T-helper 1 cell treated with Interleukin-12 subunit alpha and Interleukin-12 subunit beta and Interleukin-4 antibody, amounts not matched to agents 30 ng/mL and 1 ng/mL, for 36 hours (primary cell): Measurements from ENCODE around the gene IGFLR1. TPM values are rescaled to one million over a fixed set of nuclear protein-coding genes. Genes with fewer than 3 reads are reported as not detected.

Experiments
- intact Hi-C: fragments of 100-400 bp; cut with micrococcal nuclease; formaldehyde crosslinking; loops from one replicate; pipeline ENCODE4 v1.15.1; 2024
- total RNA-seq: library from RNA; stranded (reverse); gene quantifications from 2 replicates; pipeline ENCODE4 v1.2.3, GENCODE V29; 2022

Gene IGFLR1, protein sequence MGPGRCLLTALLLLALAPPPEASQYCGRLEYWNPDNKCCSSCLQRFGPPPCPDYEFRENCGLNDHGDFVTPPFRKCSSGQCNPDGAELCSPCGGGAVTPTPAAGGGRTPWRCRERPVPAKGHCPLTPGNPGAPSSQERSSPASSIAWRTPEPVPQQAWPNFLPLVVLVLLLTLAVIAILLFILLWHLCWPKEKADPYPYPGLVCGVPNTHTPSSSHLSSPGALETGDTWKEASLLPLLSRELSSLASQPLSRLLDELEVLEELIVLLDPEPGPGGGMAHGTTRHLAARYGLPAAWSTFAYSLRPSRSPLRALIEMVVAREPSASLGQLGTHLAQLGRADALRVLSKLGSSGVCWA
- 88.5 and 88.8 TPM in 2 replicates for total RNA-seq

- intact Hi-C loops = loop anchor here (10.0 kb wide), 2 partner anchors 1033 to 1633 kb away; partner anchors contain the start of genes ZNF527 and ZNF850
These were observed at the start of gene IGFLR1 for GRCh38 chr19:35742121-35742724. Gene IGFLR1, minus strand, starts transcription at chr19:35742452. Its CDS starts 1,272 bp downstream, at chr19:35741180.

DNA sequence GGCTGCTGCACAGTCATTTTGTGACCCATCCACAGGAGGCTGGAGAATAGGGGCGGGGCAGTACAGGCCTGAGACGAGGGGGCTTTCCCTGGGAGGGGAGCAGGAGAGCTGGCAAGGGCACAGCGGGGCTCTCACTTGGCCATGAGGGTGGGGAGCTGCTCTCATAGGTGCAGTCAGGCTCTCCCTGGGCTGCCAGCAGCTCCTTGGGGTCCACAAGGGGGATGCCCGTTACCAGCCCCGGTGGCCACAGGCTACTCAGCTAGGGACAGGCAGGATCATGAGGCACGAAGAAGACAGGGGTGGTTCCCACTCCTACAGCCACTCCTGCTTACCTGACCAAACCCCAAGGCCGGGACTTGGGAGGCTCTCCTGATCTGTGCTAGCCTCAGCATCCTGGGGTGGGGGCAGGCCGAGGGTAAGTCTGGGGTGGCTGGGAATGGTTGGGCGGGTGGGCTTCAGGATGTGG, 49.6 kb upstream of the IGFLR1 start:
- intact Hi-C loops = no loop called here

DNA sequence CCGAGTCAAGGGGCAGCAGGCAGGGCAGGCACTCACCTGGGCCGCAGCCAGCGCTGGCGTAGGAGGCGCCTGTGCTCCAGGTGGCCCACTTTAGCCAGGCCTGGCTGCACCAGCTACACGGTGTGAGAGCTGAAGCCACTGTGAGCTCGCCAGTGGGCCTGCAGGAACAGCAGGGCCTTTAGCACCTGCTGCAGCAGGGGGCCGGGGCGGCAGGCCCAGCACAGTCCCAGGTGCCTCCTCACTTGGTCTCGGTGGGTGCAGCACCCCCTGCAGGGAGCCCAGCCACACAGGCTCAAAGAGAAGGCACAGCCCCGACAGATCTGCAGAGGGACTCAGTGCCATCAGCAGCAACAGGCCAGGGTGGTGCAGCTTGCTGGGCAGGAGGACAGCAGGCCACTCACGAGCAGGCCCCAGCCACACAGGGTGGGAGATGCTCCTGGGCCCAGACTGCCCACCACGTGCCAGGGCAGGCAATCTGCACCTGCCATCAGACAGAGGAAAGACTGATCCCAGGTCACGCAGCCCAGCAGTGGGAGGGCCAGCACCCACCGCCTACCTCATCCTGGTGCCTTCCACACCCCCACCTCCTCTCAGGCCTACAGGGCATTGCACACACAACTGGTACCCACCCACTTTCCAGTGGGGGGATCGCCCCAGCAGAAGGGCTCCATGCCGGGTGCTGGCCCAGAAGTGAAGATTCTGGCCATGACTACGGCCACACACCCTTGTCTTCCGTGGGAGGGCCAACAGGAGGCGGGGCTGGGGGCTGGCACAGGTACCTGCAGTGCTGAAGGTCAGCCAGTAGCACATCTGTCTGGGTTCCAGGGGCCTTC, 48.9 kb upstream of the IGFLR1 start:
- intact Hi-C loops = no loop called here

DNA sequence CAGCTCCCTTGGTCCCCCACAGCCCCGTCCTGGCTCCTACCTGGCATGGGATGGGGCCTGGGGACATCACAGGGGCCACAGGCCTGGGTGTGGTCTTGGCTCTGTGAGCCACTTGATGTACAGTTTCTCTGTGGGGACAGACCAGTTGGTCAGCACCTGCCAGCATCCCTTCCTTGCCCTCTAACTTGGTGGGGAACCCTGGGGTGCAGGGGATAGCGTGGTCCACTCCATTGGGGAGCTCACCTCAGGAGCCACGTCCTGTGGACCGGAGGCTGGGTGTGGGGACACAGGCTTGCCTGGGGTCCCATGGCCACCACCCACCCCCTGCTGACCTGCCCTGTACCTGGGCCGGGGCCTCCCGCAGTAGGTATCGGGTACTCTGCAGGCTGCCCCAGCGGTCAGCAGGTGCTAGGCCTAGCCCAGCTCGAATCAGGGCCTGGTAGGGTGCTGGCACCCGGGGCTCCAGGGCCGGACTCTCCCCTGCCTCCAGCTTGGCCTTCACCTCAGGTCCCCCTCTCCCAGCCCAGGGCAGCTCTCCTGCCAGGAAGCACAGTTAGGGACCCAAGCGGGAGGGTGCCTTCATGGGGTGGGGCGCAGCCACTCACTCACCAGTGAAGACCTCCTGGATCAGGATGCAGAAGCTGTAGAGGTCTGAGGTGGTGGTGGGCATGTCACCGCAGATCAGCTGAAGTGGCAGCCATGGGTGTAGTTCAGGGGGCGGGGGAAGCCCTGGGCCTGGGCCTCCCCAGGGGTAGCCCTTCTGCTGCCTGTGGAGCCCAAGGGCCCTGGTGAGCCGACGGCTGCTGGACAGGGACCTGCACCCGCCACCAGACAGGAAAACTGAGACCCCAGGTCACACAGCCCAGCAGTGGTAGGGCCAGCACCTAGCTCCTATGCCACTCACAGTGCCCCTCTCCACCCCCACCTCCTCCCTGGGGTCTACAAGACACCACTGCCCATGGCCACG, 48.0 kb upstream of the IGFLR1 start:
- intact Hi-C loops = no loop called here

GRCh38 chr19:35789195-35789977, 47.1 kb upstream of the IGFLR1 start:
- intact Hi-C loops = no loop called here

DNA sequence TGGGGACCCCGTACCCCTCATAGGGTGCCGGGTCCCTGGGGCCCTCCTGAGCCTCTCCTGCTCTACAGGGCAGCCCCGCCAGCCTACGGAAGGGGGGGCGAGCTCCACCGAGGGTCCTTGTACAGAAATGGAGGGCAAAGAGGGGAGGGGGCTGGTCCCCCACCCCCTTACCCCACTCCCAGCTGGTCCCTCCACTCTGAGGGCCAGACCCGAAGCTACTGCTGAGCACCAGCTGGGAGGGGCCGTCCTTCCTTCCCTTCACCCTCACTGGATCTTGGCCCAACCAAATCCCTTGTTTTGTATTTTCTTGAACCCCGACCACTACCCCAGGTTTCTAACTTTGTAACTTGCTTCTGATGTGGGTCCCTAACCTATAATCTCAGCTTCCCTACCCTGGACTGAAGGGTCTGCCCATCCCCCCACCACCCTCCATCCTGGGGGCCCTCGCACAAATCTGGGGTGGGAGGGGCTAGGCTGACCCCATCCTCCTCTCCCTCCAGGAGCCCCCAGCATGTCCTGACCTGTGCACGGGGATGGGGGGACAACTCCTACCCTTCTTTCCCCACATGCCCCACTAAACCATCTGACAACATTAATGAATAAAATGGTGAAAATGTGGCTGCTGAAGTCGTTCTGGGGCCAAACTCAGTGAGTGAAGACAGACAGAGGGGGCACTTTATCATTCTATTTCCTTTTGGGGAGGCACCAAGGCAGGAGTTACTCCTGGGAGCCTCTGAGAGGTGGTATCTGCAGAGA, 46.1 kb upstream of the IGFLR1 start:
- intact Hi-C loops = no loop called here

DNA sequence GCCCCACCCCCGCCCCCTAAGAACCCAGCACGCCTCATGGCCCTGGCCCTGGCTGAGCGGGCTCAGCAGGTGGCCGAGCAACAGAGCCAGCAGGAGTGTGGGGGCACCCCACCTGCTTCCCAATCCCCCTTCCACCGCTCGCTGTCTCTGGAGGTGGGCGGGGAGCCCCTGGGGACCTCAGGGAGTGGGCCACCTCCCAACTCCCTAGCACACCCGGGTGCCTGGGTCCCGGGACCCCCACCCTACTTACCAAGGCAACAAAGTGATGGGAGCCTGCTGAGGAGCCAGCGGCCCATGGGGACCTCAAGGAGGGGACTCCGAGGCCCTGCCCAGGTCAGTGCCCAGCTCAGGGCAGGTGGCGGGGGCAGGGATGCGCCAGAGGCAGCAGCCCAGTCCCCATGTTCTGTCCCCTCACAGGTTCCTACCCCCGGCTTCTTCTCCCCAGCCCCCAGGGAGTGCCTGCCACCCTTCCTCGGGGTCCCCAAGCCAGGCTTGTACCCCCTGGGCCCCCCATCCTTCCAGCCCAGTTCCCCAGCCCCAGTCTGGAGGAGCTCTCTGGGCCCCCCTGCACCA, 45.1 kb upstream of the IGFLR1 start:
- intact Hi-C loops = no loop called here

- intact Hi-C loops = no loop called here
These were observed 44.3 kb upstream of the IGFLR1 start for GRCh38 chr19:35786299-35787160.

DNA sequence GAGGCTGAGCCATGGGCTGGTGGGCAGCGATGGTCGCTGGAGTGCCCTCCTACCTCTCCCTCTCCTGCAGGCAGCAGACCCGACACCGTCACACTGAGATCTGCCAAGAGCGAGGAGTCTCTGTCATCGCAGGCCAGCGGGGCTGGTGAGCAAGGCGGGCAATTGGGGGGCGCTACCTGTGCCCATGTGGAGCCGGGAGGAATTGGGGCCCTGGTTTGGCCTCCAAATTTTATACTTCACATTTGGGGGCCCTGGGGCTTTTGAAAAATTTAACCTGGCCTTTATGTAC, 43.0 kb upstream of the IGFLR1 start:
- intact Hi-C loops = no loop called here

DNA sequence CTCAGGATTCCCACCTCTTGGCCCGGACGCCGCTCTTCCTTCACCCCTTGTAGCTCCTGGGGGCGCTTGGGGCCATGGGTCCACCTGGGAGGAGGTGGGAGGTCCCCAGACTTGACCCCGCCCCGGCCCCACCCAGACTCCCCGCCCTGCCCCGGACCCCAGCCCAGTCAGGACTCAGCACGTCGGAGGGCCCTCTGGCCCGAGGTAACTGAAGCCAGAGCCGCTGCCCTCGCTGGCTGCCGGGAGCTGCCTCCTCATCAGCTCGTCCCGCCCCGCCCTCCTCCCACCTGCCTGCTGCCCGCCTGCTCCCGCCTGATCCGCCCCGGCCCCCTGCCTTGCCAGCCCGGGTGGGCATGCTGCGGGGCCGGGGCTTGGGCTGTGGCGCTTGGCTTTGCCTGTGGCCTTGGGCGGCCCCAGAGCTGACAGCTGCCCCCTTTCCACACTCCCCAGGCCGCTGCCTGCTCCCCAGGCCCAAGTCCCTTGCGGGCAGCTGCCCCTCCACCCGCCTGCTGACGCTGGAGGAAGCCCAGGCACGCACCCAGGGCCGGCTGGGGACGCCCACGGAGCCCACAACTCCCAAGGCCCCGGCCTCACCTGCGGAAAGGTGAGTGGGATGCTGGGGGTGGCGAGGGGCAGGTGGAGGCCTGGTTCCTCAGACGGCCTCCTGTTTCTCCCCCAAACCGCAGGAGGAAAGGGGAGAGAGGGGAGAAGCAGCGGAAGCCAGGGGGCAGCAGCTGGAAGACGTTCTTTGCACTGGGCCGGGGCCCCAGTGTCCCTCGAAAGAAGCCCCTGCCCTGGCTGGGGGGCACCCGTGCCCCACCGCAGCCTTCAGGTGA, 42.5 kb upstream of the IGFLR1 start:
- intact Hi-C loops = no loop called here

GRCh38 chr19:35783469-35784434, 41.5 kb upstream of the IGFLR1 start:
- intact Hi-C loops = no loop called here

- intact Hi-C loops = no loop called here
These were observed 40.3 kb upstream of the IGFLR1 start for GRCh38 chr19:35782589-35782988.

- intact Hi-C loops = no loop called here
These were observed 39.4 kb upstream of the IGFLR1 start for GRCh38 chr19:35781650-35782049.

- intact Hi-C loops = no loop called here
These were observed 38.5 kb upstream of the IGFLR1 start for GRCh38 chr19:35780717-35781116.

DNA sequence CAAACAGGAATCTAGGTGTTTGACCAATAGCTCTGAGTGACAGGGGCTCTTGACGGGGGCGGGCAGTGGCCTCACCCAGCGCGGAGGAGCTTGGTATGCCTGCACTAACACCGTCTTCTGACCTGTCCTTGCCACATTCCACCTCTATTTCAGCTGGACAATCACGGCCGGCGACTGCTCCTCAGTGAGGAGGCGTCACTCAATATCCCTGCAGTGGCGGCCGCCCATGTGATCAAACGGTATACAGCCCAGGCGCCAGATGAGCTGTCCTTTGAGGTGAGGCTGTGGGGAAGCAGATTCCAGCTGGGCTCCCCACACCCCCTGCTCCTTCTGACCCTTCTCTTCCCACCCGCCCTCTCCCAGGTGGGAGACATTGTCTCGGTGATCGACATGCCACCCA, 37.8 kb upstream of the IGFLR1 start:
- intact Hi-C loops = no loop called here

GRCh38 chr19:35779033-35779432, 36.8 kb upstream of the IGFLR1 start:
- intact Hi-C loops = no loop called here
